ENCODE data around the gene SERPINB7.

Gene SERPINB7

GRCh38 chr18:63775166-63775730 lies at the start of gene SERPINB7:
SERPINB7 (plus strand) TSS chr18:63775418; CDS start chr18:63782373, 6,955 bp downstream.
- no peak for FAIRE-seq

GRCh38 chr18:63725682-63726480 lies 49.3 kb upstream of the SERPINB7 start:
- FAIRE-seq, result peak; percentile 44
- TF ChIP-seq CTCF (IDR thresholded peaks at IDR 0.05; ENCODE audit: insufficient read depth, missing control alignments), result no peak
- DNase-seq (ENCODE audit: insufficient read length, low spot score), result no peak

More at GRCh38 chr18:63775166-63775730, at the start of gene SERPINB7:
- no peak for DNase-seq (ENCODE audit: insufficient read length, low spot score)
- TF ChIP-seq CTCF (IDR thresholded peaks at IDR 0.05; ENCODE audit: insufficient read depth, missing control alignments), result no peak

GRCh38 chr18:63730773-63731172 lies 44.4 kb upstream of the SERPINB7 start:
- TF ChIP-seq CTCF (IDR thresholded peaks at IDR 0.05; ENCODE audit: insufficient read depth, missing control alignments), result no peak
- DNase-seq (ENCODE audit: insufficient read length, low spot score) (no peak), FAIRE-seq (peak; percentile 29)

- DNase-seq (ENCODE audit: insufficient read length, low spot score), result no peak
- no peak for TF ChIP-seq CTCF (IDR thresholded peaks at IDR 0.05; ENCODE audit: insufficient read depth, missing control alignments)
- no peak for FAIRE-seq
Measured at GRCh38 chr18:63731215-63731614, 44.0 kb upstream of the SERPINB7 start.

GRCh38 chr18:63736876-63737275 lies 38.3 kb upstream of the SERPINB7 start:
- no peak for DNase-seq (ENCODE audit: insufficient read length, low spot score)
- TF ChIP-seq CTCF (IDR thresholded peaks at IDR 0.05; ENCODE audit: insufficient read depth, missing control alignments), result no peak
- peak; percentile 56 for FAIRE-seq

GRCh38 chr18:63741769-63742168 lies 33.4 kb upstream of the SERPINB7 start:
- TF ChIP-seq CTCF (IDR thresholded peaks at IDR 0.05; ENCODE audit: insufficient read depth, missing control alignments), result no peak
- DNase-seq (ENCODE audit: insufficient read length, low spot score) (no peak), FAIRE-seq (peak; percentile 70)

GRCh38 chr18:63747006-63747405 lies 28.2 kb upstream of the SERPINB7 start:
- DNase-seq (ENCODE audit: insufficient read length, low spot score), result no peak
- peak; percentile 97 for FAIRE-seq
- no peak for TF ChIP-seq CTCF (IDR thresholded peaks at IDR 0.05; ENCODE audit: insufficient read depth, missing control alignments)

All from D721Med (cell line).